Neural cell (in vitro differentiated cells): ENCODE measurements around the gene PRUNE2. TPM values are rescaled to one million over a fixed set of nuclear protein-coding genes. Genes with fewer than 3 reads are reported as not detected.

ENCODE experiments used
- H2AFZ ChIP-seq: fragments of 200-600, 300-800 bp; sonication (generic), shearing (Covaris generic); 2 replicates; pipeline ENCODE4 v1.6.0; 2014; ENCODE audit warnings: low read depth, mild to moderate bottlenecking, antibody characterized with exemption, low read length, moderate library complexity
- H3F3A ChIP-seq: fragments of 200-600 bp; shearing (Covaris generic); 2 replicates; pipeline ENCODE4 v1.6.1; 2016; ENCODE audit warnings: mild to moderate bottlenecking, moderate library complexity, mixed read lengths, antibody characterized with exemption, low read length; ENCODE audit not compliant: insufficient read depth, poor library complexity, severe bottlenecking
- H3K27ac ChIP-seq: fragments of 200-600, 300-800 bp; sonication (generic), shearing (Covaris generic); 2 replicates; pipeline ENCODE4 v1.5.1; 2014; ENCODE audit warnings: mild to moderate bottlenecking, low read length, moderate library complexity
- H3K27me3 ChIP-seq: fragments of 300-800, 200-600 bp; sonication (generic), shearing (Covaris generic); 2 replicates; pipeline ENCODE4 v1.6.0; 2014; ENCODE audit warnings: mild to moderate bottlenecking, low read depth, low read length, moderate library complexity; ENCODE audit not compliant: insufficient read depth
- H3K36me3 ChIP-seq: fragments of 300-800, 200-600 bp; sonication (generic), shearing (Covaris generic); 2 replicates; pipeline ENCODE4 v1.5.1; 2014; ENCODE audit warnings: mild to moderate bottlenecking, antibody characterized with exemption, low read length, moderate library complexity; ENCODE audit not compliant: insufficient read depth
- H3K4me2 ChIP-seq: fragments of 300-800, 200-600 bp; sonication (generic), shearing (Covaris generic); 2 replicates; pipeline ENCODE4 v1.6.0; 2014; ENCODE audit warnings: mild to moderate bottlenecking, low read length
- H3K4me3 ChIP-seq: fragments of 300-800, 200-600 bp; sonication (generic), shearing (Covaris generic); 2 replicates; pipeline ENCODE4 v1.5.1; 2014; ENCODE audit warnings: mild to moderate bottlenecking, low read length, moderate library complexity
- H3K79me2 ChIP-seq: fragments of 200-600 bp; shearing (Covaris generic); replicated peaks from 2 replicates; pipeline ENCODE4 v1.6.0; 2014; ENCODE audit warnings: mild to moderate bottlenecking, low read length, moderate library complexity; ENCODE audit not compliant: insufficient read depth
- H3K9ac ChIP-seq: fragments of 300-800, 200-600 bp; sonication (generic), shearing (Covaris generic); 2 replicates; pipeline ENCODE4 v1.6.1; 2016; ENCODE audit warnings: mild to moderate bottlenecking, low read length, mixed read lengths
- H3K9me2 ChIP-seq: fragments of 200-600 bp; shearing (Covaris generic); 2 replicates; pipeline ENCODE4 v1.6.1; 2016; ENCODE audit warnings: mild to moderate bottlenecking, low read length, mixed read lengths; ENCODE audit not compliant: insufficient read depth
- H3K9me3 ChIP-seq: fragments of 200-600, 300-800 bp; sonication (generic), shearing (Covaris generic); 2 replicates; pipeline ENCODE4 v1.6.1; 2016; ENCODE audit warnings: mild to moderate bottlenecking, mixed run types, low read length, moderate library complexity, mixed read lengths
- H4K20me1 ChIP-seq: fragments of 200-600 bp; shearing (Covaris generic); 2 replicates; pipeline ENCODE4 v1.6.1; 2016; ENCODE audit warnings: mild to moderate bottlenecking, mixed run types; ENCODE audit not compliant: insufficient read depth
- EP300 ChIP-seq: fragments of 450-650 bp; conservative IDR thresholded peaks from 2 replicates; pipeline ENCODE4 v1.6.1; 2014; ENCODE audit warnings: antibody characterized with exemption, mild to moderate bottlenecking, moderate library complexity; ENCODE audit not compliant: poor library complexity, severe bottlenecking
- EZH2 ChIP-seq: fragments of 200-600, 300-800 bp; shearing (Covaris generic), sonication (generic); IDR thresholded peaks from 2 replicates; pipeline ENCODE4 v1.6.1; 2014; ENCODE audit warnings: antibody characterized with exemption, low read length, borderline replicate concordance, mild to moderate bottlenecking; ENCODE audit not compliant: insufficient read depth, poor library complexity, severe bottlenecking
- MXI1 ChIP-seq: fragments of 450-650 bp; conservative IDR thresholded peaks from 2 replicates; pipeline ENCODE4 v1.6.1; 2014; ENCODE audit warnings: antibody characterized with exemption, mild to moderate bottlenecking; ENCODE audit not compliant: poor library complexity, severe bottlenecking
- POLR2AphosphoS5 ChIP-seq: IDR thresholded peaks from 2 replicates; pipeline ENCODE4 v1.6.1; 2012
- RAD21 ChIP-seq: fragments of 450-650 bp; conservative IDR thresholded peaks from 2 replicates; pipeline ENCODE4 v1.6.1; 2014; ENCODE audit warnings: antibody characterized with exemption, mild to moderate bottlenecking, moderate library complexity
- SMC3 ChIP-seq: fragments of 450-650 bp; conservative IDR thresholded peaks from 2 replicates; pipeline ENCODE4 v1.6.1; 2014; ENCODE audit warnings: antibody characterized with exemption, mild to moderate bottlenecking, moderate library complexity; ENCODE audit not compliant: poor library complexity
- TAF1 ChIP-seq: IDR thresholded peaks from 2 replicates; pipeline ENCODE4 v1.6.1; 2012; ENCODE audit warnings: low read depth
- polyA plus RNA-seq: library from polyadenylated mRNA; depleted of rRNA; stranded (reverse); fragments of >200 nt; gene quantifications from 2 replicates; pipeline ENCODE4 v1.2.3, GENCODE V29; 2014
- TF ChIP-seq, protein P1 (sequence below): IDR thresholded peaks from 2 replicates; pipeline ENCODE4 v1.6.1; 2012; ENCODE audit warnings: borderline replicate concordance
- TF ChIP-seq, protein P2 (sequence below): fragments of 450-650 bp; IDR thresholded peaks from 2 replicates; pipeline ENCODE4 v1.5.1; 2014; ENCODE audit warnings: antibody characterized with exemption, mild to moderate bottlenecking, moderate library complexity; ENCODE audit not compliant: poor library complexity, severe bottlenecking

Gene PRUNE2
- polyA plus RNA-seq, 1 donor from 2014 or later: 9.7 TPM

DNA sequence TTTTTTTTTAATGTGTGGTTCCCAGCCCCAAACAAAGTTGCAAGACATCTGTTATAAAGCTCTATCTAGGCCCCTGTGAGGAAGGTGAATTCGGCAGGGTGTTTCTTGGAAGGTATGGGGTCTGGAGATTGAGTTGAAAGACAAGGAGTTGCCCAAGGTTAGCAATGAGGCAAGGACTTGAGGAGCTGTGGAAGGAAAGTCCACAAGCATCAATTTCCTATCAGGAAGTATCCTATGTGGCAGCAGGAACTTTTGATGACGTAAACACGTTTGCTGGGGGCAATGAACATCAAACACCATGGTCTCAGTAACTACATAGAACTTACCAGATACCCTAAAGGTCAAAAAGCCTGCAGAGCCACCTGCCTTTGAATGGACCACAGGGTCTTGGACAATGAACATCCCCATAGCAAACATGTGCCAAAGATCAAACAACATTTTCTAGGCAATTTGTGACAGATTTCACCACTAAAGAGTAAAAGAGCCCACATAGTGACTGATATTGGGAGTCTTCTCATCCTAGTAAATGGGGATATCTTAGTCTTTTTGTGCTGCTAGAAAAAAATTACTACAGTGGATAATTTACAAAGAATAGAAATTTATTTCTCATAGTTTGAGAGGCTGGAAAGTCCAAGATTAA is 301.9 kb downstream of the PRUNE2 start:
- no peaks in the 10 kb centered on the region for H3K27me3 ChIP-seq
- no peak overlapping the region for H2AFZ ChIP-seq
- no peaks in the 10 kb centered on the region for H3K36me3 ChIP-seq
- H3K4me3 ChIP-seq: no peak overlapping the region
- H3F3A ChIP-seq: no peaks in the 10 kb centered on the region
- no peaks in the 10 kb centered on the region for H3K9me3 ChIP-seq
- H3K4me2 ChIP-seq: no peak overlapping the region
- H3K79me2 ChIP-seq: no peaks in the 10 kb centered on the region
- no peaks in the 10 kb centered on the region for H3K9me2 ChIP-seq
- H3K9ac ChIP-seq: no peak overlapping the region
- no peak overlapping the region for H3K27ac ChIP-seq
- TF ChIP-seq EP300 (no peak), SMC3 (no peak), MXI1 (no peak), TAF1 (no peak), EZH2 (no peak), POLR2AphosphoS5 (no peak), RAD21 (no peak)
- TF ChIP-seq, protein P1, sequence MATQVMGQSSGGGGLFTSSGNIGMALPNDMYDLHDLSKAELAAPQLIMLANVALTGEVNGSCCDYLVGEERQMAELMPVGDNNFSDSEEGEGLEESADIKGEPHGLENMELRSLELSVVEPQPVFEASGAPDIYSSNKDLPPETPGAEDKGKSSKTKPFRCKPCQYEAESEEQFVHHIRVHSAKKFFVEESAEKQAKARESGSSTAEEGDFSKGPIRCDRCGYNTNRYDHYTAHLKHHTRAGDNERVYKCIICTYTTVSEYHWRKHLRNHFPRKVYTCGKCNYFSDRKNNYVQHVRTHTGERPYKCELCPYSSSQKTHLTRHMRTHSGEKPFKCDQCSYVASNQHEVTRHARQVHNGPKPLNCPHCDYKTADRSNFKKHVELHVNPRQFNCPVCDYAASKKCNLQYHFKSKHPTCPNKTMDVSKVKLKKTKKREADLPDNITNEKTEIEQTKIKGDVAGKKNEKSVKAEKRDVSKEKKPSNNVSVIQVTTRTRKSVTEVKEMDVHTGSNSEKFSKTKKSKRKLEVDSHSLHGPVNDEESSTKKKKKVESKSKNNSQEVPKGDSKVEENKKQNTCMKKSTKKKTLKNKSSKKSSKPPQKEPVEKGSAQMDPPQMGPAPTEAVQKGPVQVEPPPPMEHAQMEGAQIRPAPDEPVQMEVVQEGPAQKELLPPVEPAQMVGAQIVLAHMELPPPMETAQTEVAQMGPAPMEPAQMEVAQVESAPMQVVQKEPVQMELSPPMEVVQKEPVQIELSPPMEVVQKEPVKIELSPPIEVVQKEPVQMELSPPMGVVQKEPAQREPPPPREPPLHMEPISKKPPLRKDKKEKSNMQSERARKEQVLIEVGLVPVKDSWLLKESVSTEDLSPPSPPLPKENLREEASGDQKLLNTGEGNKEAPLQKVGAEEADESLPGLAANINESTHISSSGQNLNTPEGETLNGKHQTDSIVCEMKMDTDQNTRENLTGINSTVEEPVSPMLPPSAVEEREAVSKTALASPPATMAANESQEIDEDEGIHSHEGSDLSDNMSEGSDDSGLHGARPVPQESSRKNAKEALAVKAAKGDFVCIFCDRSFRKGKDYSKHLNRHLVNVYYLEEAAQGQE: no peak
- TF ChIP-seq, protein P2, sequence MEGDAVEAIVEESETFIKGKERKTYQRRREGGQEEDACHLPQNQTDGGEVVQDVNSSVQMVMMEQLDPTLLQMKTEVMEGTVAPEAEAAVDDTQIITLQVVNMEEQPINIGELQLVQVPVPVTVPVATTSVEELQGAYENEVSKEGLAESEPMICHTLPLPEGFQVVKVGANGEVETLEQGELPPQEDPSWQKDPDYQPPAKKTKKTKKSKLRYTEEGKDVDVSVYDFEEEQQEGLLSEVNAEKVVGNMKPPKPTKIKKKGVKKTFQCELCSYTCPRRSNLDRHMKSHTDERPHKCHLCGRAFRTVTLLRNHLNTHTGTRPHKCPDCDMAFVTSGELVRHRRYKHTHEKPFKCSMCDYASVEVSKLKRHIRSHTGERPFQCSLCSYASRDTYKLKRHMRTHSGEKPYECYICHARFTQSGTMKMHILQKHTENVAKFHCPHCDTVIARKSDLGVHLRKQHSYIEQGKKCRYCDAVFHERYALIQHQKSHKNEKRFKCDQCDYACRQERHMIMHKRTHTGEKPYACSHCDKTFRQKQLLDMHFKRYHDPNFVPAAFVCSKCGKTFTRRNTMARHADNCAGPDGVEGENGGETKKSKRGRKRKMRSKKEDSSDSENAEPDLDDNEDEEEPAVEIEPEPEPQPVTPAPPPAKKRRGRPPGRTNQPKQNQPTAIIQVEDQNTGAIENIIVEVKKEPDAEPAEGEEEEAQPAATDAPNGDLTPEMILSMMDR: no peak
- no peaks in the 10 kb centered on the region for H4K20me1 ChIP-seq

DNA sequence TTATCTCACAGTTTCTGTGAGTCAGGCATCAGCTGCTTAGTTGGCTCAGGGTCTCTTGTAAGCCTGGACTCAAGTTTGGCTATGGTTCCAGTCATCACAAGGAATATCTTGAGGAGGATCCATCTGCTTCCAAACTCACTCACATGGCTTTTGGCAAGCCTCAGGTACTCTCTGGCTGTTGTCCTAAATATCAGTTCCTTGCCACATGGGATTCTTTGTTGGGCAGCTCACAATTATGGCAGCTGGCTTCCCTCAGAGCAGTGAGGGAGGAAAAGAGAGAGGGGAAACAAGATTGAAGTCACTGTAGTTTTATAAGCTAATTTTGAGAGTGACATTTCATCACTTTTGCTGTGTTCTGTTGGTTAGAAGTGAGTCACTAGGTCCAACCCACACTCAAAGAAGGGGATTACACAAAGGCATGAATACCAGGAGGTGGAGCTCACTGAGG is 302.4 kb downstream of the PRUNE2 start:
- Histone ChIP-seq H3K27me3 (no peaks in the 10 kb centered on the region), H3K4me2 (no peak overlapping the region), H2AFZ (no peak overlapping the region), H4K20me1 (no peaks in the 10 kb centered on the region), H3K27ac (no peak overlapping the region), H3K9ac (no peak overlapping the region), H3K9me2 (no peaks in the 10 kb centered on the region), H3K4me3 (no peak overlapping the region), H3K36me3 (no peaks in the 10 kb centered on the region), H3K9me3 (no peaks in the 10 kb centered on the region), H3K79me2 (no peaks in the 10 kb centered on the region), H3F3A (no peaks in the 10 kb centered on the region)
- TF ChIP-seq, protein P1: no peak
- no peak for TF ChIP-seq SMC3
- no peak for TF ChIP-seq EP300
- TF ChIP-seq, protein P2: no peak
- no peak for TF ChIP-seq TAF1
- TF ChIP-seq RAD21: no peak
- no peak for TF ChIP-seq MXI1
- no peak for TF ChIP-seq POLR2AphosphoS5
- TF ChIP-seq EZH2: no peak
